ENCODE results near the gene BEST2.

The BEST2 gene

DNA sequence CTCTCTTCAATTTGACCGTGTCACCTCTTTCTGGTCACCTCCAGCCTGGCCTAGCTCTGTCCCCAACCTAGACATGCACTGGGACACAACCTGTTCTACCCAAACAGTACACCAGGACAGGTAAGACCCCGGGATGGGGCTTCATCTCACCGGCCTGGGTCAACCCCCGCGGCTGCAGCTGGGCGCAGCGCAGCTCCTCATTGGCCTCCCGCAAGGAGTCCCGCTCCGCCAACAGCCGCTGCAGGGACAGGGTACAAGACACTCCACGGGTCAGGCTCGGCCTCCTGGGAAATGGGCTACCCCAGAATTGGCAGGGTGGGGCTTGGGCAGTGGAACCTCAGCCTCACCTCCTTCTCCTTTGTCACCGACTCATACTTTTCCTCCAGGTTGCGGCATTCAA lies 16.1 kb downstream of the BEST2 start:
- no peak for DNase-seq (ENCODE audit: low read depth in 1 of 2, low spot score in 1 of 2)

DNA sequence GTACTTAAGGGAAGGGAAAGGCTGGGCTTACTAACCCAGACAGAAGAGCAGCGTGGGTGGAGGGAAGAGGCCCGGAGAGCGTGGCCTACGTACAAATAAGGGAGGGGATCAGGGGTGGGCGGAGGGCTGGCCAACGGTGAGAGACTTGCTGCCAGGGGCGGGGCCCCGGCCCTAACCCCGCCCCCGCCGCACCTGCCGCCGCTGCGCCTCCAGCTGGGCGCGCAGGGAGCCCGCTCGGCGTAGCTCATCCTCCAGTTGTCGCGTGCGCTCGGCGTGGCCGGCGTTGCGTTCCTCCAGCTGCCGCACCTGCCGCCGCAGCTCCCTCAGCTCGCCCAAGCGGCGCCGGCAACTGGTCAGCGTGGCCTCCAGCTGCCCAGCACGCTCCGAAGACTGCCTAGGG lies 18.1 kb downstream of the BEST2 start:
- peak in 1 of 2 donors; percentile 46 for DNase-seq (ENCODE audit: low read depth in 1 of 2, low spot score in 1 of 2)

DNA sequence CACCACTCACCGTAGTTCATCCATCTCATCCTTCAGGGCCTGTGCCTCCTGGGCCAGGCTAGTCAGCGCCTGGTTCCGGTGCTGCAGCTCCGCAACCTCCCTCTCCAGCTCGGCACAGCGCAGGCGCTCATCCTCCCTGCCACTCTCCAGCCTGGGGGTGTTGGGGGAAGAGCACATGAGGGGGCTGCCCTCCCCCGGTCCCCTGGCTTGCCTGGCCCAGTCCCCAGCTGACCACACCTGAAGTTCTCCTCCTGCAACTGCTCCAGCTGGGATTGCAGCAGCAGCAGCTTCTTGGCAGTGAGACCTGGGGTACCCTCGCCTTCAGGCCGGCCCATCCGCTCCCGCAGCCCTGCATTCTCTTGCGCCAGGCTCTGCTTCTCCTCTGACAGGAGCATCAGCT lies 19.3 kb downstream of the BEST2 start:
- no peak for DNase-seq (ENCODE audit: low read depth in 1 of 2, low spot score in 1 of 2)

DNA sequence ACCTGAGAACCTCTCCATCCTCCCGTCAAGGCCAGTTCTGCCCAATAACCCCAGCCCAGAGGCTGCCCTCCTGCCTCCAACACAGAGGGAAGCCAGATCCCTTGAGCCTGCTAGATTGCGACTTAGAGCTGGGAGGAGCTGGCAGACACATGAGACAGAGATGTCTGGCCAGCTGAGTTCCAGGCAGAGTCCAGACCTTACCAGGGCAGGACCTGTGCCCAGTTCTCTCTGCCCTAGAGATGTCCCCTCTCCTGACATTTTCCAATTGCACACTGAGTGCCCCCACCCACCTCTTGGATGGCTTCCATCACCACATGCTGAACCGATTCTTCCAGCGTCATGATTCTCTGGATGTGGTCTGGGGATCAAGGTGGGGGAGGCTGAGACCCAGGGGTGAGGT lies 20.7 kb downstream of the BEST2 start:
- no peak for DNase-seq (ENCODE audit: low read depth in 1 of 2, low spot score in 1 of 2)

DNA sequence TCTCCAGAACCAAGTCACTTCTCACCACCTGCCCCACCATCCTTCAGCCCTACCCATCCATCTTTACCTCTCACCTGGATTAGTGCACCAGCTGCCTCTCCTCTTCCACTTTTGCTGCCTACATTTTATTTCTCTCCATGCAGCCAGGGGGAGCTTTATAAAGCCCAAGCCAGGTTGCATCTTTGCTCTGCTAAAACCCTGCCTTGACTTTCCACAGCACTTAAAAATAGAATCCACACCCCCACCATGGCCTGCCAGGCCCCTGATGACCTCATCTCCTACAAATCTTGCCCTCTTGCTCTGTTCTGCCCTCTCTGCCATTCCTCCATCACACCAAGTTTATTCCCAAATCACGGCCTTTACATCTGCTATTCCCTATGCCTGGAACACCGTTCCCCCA lies 22.0 kb downstream of the BEST2 start:
- no peak for DNase-seq (ENCODE audit: low read depth in 1 of 2, low spot score in 1 of 2)

DNA sequence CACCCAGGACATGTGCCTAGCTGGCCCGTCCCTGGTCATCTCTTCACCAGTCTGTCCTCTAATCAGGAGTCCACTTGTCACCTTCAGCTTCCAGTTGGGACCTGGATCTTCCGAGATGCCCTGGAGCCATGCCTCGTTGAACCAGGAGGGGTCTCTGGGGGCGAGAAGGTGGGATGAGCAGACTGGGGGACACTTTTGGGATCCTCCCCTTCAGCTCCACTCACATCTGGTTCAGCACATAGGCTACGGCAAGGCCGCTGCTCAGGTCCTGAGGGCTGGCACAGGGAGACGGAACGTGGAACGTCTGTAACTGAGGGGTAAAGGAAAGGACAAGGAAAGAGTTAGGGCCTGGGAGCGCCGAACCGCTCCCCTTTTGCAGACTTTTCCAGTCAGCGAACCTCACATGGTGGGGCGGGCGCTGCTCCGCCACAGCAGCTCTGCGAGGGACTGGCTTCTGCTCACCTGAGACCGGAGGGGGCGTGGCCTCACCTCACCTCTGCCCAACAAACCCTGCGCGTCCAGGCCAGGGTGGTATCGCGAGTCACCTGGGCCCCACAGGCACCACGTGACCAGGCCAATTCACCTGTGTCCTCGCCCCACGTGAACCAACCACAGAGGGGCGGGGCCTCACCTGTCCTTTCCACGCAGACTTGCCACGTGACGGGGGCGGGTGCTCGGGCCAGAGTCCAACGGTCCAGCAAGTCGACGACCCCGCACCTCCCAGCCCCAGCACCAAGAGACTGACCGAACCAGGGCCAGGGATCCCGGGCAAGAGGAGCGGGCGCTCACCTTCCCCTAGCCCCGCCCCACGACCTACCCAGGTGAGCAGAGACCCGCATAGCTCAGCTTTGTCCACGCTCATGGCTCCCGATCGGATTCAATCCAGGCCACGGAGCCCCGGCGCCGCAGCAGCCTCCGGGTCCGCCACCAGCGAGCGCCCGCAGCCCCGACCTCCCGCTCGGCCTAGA lies 23.3 kb downstream of the BEST2 start, which contains the start of gene HOOK2:
Gene HOOK2 (minus strand): TSS at position 965 of the 968 bp plus-strand sequence. CDS start 103 bp downstream, at position 862.
- DNase-seq (ENCODE audit: low read depth in 1 of 2, low spot score in 1 of 2) = no peak

DNA sequence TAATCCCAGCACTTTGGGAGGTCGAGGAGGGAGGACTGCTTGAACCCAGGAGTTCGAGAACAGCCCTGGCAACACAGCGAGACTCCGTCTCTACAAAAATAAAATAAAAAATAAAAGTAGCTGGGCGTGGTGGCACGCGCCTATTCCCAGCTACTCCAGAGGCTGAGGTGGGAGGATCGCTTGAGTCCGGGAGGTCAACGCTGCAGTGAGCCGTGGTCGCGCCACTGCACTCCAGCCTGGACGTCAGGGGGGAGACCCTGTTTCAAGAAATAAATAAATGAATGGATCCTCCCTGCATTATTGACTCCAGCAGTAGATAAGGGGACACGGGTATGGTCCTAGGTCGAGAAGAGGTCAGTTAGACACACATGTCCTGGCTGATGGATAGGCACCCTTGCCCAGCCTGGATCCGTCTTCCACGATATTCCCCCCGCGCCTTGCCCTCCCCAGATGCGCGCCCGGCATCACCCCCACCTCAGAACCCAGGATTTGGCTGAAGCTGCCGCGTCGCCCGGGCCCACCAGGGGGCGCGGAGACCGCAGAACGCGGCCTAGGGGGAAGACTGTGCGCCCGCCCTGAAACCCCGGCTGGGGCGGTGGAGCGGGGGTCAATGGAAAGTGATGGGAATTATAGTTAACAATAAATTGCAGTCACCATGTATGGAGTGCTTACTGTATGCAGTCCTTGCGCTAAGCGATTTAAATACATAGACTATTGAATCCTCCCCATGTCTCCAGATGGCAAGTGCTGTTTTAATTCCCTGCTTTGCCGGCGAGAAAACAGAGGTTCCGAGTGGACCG lies 25.8 kb downstream of the BEST2 start:
- peak; percentile 69 to 73 for DNase-seq (ENCODE audit: low read depth in 1 of 2, low spot score in 1 of 2)

DNA sequence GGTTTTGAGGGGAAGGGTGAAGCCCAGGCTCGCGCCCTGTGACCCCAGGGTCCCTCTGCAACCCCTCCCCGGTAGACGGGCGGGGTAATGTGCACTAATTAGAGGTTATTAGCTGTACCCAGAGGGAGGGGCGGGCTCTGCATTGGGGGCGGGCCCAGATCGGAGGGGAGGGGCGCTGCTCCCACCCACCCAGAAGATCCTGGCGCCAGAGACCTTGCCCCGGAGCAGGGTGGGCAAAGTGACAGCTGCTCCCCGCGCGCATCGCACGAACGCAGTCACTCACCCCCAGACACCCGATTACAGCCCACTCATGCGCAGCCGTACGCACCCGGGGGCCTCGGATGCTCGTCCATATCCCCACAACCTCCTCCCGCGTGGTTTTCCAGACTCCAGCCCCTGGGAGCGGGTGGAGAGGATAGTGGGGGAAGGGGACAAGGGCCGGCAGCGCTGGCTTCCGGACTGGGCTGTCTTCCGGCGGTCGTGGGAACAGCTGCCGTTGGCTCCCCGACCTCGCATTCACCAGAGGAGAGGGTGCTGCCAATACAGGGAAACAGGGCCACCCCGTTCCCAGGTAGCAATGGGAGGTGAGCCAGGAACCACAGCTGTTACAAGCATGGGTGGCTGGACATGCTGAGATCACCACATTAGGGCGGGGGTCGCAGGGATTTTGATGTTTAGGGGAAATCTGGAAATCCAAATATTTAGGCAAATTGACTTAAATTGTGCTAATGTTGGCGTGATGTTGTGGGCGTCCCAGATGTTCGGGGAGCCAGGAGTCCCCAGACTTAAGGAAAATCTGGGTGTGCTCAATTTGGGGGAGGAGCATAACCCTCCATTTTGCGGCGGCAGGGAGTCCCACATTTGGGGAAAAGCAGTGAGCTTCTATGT lies 26.7 kb downstream of the BEST2 start:
- no peak for DNase-seq (ENCODE audit: low read depth in 1 of 2, low spot score in 1 of 2)

DNA sequence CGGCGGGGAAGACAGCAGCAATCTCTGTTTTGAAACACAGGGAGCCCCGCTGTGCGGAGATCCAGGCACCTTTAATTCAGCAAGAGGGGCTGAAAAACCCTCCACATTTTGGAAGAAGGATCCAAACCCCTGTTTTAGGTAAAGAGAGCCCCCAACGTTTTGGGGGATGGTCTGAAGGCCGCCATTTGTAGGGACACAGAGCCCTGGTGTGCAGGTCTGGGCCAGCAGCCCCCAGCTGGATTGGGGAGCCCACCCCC lies 27.2 kb downstream of the BEST2 start:
- DNase-seq (ENCODE audit: low read depth in 1 of 2, low spot score in 1 of 2) = no peak

DNA sequence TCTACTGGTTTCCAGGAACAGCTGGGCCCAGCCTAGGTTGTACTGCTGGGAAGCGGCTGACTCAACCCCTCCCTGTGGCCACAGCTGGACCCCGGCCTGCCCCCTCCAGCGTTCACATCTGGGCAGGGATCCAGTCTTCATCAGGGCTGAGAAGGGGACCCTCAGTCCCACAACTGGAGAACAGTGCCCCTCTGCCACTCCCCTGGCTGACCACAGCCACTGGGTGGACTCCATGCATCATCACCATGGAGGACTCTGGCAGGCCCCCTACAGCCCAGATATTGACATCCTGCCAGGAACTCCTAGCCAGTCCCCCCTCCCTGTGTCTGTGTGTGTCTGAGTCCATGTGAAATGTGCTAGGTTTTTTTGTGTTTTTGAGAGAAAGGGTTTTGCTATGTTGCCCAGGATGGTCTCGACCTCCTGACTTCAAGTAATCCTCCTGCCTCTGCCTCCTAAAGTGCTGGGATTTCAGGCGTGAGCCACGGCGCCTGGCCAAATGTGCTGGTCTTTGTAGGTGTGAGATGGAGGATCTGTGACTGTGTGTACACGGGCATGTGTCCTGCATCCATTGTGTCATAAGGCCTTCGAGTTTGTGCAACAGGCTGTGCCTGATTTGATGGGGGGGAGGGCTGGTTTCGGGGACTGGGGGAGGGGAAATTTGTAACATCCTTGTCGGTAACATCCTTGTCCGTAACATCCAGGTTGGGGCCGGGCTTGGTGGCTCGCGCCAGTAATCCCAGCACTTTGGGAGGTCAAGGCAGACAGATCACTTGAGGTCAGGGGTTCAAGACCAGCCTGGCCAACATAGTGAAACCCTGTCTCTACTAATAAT lies 27.8 kb downstream of the BEST2 start:
- no peak for DNase-seq (ENCODE audit: low read depth in 1 of 2, low spot score in 1 of 2)

DNA sequence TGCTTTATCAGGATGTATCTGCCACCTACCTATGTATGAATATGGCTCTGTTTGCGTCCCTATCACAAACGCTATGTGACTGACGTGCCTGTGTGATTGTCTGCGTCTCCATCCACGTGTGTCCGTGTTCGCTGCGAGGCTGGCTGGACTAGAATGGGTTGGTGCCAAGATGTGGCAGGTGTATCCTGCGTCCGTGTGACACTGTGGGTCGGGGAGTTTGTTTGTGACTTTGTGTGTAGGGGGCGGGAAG lies 30.5 kb downstream of the BEST2 start:
- DNase-seq (ENCODE audit: low read depth in 1 of 2, low spot score in 1 of 2) = no peak

DNA sequence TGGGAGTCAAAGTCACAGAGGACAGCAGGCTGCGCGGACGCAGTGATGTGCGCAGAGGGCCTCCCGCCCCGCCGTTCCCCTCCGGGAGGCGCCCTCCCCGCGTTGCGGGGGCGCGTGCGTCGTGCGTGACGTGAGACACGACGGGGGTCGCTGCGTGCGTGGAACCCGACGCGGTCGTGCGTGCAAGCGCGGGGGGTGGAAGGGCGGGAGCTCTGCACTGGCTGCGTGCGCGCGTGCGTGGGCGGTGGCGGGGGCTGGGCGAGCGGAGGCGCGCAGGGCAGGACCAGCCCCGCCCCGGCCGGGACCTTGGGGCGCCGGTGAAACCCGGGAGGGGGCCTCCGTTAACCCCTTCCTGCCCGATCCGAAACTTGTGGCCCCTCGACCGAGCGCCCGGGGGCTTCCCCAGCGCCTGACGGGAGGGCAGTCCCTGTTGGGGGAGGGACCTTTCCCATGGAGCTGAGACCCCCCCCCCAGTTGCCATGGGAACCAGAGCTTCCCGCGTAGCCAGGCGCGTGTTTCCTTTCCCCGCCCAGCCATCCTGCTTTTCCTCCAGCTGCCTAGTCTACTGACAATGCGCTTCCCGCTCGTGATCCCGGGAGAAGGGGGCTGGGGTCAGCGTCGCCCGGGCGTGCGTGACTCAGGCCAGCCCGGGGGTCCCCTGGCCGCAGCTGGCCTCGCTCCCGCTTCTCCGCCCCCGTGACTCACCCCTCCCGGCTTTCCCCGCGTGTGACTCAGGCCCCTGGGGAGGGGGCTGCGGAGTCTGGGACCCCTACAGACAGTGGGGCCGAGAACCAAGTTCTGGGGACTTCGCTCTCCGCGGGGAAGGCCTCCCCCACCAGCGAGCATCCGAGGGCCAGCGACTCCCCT lies 31.1 kb downstream of the BEST2 start:
- peak; percentile 76 to 78 for DNase-seq (ENCODE audit: low read depth in 1 of 2, low spot score in 1 of 2)

DNA sequence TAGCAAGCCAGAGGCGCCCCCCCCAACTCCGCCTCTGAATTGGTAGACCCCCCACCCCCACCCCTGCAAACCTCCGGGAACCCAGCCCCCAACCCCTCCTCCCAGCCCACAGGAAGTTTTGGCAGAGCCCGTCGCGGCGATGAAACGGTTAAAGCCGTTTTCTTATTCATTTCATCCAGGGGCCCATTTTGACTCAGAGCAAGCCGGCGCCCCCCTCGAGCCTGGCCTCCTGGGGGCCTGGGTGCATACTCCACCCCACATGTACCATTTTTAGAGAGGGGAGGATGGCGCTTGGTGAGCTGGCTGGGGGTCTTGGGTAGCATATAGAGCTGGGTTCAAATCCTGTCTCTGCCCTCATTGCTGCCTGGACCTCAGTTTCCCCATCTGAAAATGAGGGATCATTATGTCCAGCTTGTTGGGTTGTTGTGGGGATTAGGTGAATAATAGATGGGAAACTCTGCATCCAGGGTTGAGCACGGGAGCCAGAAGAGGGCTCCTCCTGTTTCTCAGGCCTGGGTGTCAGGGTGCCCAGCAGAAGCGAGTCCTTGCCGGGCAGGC lies 31.8 kb downstream of the BEST2 start:
- DNase-seq (ENCODE audit: low read depth in 1 of 2, low spot score in 1 of 2) = no peak

DNA sequence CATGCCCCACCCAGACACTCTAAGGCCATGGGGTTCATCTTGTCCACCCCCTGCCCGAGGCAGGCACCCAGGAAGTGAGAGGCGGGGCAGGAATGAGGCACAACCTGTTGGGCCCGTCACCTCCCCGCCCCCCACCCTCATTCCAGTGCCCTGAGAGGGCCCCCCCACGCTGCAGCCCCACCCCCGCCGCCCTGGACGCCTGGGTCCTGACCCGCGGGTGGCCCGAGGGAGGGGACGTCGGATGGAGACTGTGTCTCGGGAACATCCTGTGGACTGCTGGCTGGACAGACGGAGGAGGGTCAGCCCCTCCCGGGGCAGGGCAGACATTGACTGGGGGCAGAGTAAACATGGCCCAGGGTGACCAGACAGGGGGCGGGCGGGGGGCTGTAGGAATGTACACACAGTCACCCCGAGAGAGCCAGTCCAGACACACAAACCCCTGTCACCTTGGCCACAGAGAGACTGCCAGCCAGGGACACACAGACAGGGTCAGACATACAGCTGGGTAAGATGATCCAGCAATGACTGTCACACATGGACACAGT lies 32.3 kb downstream of the BEST2 start:
- no peak for DNase-seq (ENCODE audit: low read depth in 1 of 2, low spot score in 1 of 2)

DNA sequence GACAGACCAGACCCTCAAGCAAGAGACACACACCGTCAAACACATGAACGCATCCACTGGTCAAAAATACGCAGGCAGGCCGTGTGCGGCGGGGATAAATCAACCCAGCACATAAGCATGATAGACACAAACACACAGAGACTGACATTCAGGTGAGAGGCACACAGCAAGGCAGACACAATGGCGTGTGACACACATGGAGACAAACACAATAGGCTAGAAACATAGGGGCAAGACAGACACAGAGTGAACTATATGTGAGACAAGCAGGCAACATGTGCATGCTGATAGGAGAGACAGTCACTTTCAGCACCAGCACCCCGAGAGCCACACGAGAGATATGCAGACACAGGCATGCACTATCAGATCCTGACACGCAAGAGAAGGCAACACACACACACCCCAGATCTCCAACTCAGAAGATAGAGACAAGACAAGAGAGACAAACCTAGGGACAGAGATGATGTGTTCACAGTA lies 32.8 kb downstream of the BEST2 start:
- DNase-seq (ENCODE audit: low read depth in 1 of 2, low spot score in 1 of 2) = no peak

DNA sequence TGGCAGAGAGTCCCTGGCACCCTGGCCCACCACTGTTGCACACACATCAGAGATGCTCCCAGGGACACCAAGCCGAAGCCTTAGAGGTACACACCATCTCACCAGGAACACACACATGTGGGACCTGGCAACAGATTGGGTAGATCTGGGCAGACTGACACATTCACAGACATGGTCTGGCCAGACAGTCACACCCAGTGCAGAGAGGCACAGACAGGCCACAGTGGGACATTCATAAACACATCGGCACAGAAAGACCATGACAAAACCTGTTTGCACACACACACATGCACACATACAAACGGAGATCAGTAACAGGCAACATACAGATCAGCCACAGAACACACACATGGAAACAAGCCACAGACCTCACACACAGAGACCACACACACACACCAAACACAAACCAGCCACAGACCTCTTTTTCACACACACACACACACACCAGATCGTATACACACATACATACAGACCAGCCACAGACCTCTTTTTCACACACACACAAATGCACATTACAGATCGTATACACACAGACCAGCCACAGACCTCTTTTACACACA lies 33.4 kb downstream of the BEST2 start:
- DNase-seq (ENCODE audit: low read depth in 1 of 2, low spot score in 1 of 2) = no peak

DNA sequence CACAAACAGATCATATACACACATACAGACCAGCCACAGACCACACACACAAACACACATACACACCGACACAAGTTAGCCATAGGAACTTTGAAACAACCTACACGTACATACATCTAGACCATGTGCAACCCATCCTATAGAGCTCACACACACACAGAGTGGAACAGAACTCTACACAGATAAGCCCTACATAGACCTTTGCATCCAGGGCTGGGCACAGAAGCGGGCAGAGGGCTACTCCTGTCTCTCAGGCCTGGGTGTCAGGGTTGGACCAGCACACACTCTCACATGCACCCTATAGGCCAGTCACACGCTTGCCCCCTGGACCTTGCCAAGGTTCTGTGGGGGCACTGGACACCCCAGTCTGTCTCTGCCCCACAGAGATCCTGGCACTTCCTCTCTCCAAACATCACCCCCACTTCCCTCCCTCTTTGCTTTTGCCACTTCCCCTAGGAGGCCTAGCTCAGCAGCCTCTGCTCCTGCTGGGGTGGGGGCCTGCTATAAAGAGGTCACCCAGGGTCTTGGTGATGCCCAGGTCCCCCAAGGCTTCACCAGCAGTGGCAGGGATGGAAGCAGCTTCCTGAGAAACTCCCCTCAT lies 33.9 kb downstream of the BEST2 start:
- no peak for DNase-seq (ENCODE audit: low read depth in 1 of 2, low spot score in 1 of 2)

DNA sequence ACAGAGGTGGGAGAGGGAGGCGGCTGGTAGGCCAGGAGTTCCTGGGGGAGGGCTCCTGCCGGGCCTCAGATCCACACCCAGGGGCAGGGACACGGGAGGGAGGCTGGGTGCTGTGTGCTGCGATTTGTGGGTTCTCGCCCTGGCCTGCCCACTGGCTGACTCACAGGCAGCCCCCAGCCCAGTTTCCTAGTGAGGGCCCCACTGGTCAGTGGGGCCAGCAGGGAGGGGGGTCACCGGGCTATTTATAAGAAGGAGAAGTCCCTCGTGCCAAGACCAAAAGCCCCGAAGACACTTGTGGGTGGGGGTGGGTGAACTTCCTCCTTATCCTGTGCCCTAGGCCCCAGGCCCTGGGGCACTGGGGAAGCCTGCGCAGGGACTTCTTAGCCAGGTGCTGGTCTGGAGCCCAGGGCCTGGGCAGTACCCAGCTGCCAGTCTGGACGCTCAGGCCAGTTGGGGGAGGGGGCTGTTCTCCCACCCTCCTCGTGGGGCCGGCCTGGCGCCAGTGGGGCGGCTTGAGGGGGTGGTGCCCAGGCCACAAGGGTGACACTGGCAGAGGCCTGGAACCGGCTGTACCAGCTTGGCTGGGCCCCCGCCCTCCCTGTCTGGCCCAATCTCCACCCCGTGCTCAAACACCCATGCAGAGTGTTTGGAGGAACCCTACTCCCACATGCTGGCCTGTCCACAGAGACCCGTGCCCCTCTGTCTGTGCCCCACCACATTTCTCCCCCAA lies 34.7 kb downstream of the BEST2 start:
- no peak for DNase-seq (ENCODE audit: low read depth in 1 of 2, low spot score in 1 of 2)
